IMR-90 (cell line): ENCODE measurements around the gene HOXA3. TPM values are rescaled to one million over a fixed set of nuclear protein-coding genes. Genes with fewer than 3 reads are reported as not detected.

Experiments used
- ATAC-seq: fragments of 200-7000 bp; cut with Tn5 transposase; 2 replicates; pipeline ENCODE4 v1.9.1; 2020; ENCODE audit warnings: low read depth, mild to moderate bottlenecking, moderate library complexity
- BruUV-seq: library from RNA; stranded (reverse); fragments of 400-500 nt; replicated peaks from 2 replicates; lab custom pipeline; 2021; lab: Mats Ljungman, UMichigan
- CTCF ChIA-PET: fragments of 300-600 bp; formaldehyde crosslinking; extraction: SDS; loops from one replicate; lab custom pipeline; 2021; ENCODE audit warnings: antibody characterized with exemption; lab: Yijun Ruan, JAX
- POLR2A ChIA-PET: fragments of 300-600 bp; sonication (Branson Sonifier 250); formaldehyde crosslinking; loops from one replicate; lab custom pipeline; 2022; ENCODE audit warnings: antibody characterized with exemption; ENCODE audit not compliant: unreplicated experiment; lab: Charles Lee
- DNase-seq: peaks from one replicate; pipeline ENCODE4 v3.0.0; 2013
- H2AFZ ChIP-seq: replicated peaks from 2 replicates; pipeline ENCODE3; 2013; ENCODE audit warnings: low read length, mild to moderate bottlenecking; ENCODE audit not compliant: poor library complexity
- H2AK5ac ChIP-seq: 2 replicates; pipeline ENCODE4 v1.6.1; 2013; ENCODE audit warnings: low read depth, low read length, inconsistent platforms
- H2AK9ac ChIP-seq: replicated peaks from 2 replicates; pipeline ENCODE3; 2013; ENCODE audit warnings: mild to moderate bottlenecking, low read depth, low read length, moderate library complexity; ENCODE audit not compliant: poor library complexity
- H2BK120ac ChIP-seq: 2 replicates; pipeline ENCODE4 v1.6.1; 2013; ENCODE audit warnings: low read depth, low read length, inconsistent platforms
- H2BK15ac ChIP-seq: 3 replicates; pipeline ENCODE4 v1.6.1; 2013; ENCODE audit warnings: low read depth, low read length, inconsistent platforms
- H2BK20ac ChIP-seq: 2 replicates; pipeline ENCODE4 v1.6.1; 2013; ENCODE audit warnings: low read depth, mild to moderate bottlenecking, inconsistent platforms, low read length, moderate library complexity
- H2BK5ac ChIP-seq: 2 replicates; pipeline ENCODE4 v1.6.1; 2013; ENCODE audit warnings: mild to moderate bottlenecking, low read depth, low read length, inconsistent platforms; ENCODE audit not compliant: poor library complexity, severe bottlenecking
- H3K14ac ChIP-seq: replicated peaks from 2 replicates; pipeline ENCODE4 v1.6.1; 2013; ENCODE audit warnings: low read depth, low read length, inconsistent platforms
- H3K18ac ChIP-seq: 2 replicates; pipeline ENCODE4 v1.6.1; 2013; ENCODE audit warnings: low read depth, low read length, control low read depth
- H3K23ac ChIP-seq: 2 replicates; pipeline ENCODE4 v1.6.1; 2013; ENCODE audit warnings: low read depth, low read length, inconsistent platforms
- H3K27ac ChIP-seq: 2 replicates; pipeline ENCODE4 v1.5.1; 2013; ENCODE audit warnings: mild to moderate bottlenecking, control low read depth, low read length; ENCODE audit not compliant: insufficient read depth
- H3K27me3 ChIP-seq: 2 replicates; pipeline ENCODE4 v1.6.1; 2013; ENCODE audit warnings: low read length; ENCODE audit not compliant: control insufficient read depth, insufficient read depth
- H3K36me3 ChIP-seq: 2 replicates; pipeline ENCODE4 v1.6.1; 2013; ENCODE audit warnings: low read length, mixed read lengths; ENCODE audit not compliant: control insufficient read depth, insufficient read depth
- H3K4ac ChIP-seq: 2 replicates; pipeline ENCODE4 v1.6.1; 2013; ENCODE audit warnings: low read depth, low read length, inconsistent platforms
- H3K4me1 ChIP-seq: 2 replicates; pipeline ENCODE4 v1.6.1; 2013; ENCODE audit warnings: low read length, mixed read lengths; ENCODE audit not compliant: control insufficient read depth, insufficient read depth
- H3K4me2 ChIP-seq: 2 replicates; pipeline ENCODE4 v1.6.1; 2013; ENCODE audit warnings: low read depth, mild to moderate bottlenecking, control low read depth, low read length, moderate library complexity
- H3K4me3 ChIP-seq: 2 replicates; pipeline ENCODE4 v1.5.1; 2013; ENCODE audit warnings: low read depth, mild to moderate bottlenecking, control low read depth, low read length, moderate library complexity; ENCODE audit not compliant: insufficient read depth
- H3K56ac ChIP-seq: 2 replicates; pipeline ENCODE4 v1.6.1; 2013; ENCODE audit warnings: low read length, inconsistent platforms; ENCODE audit not compliant: insufficient read depth; ENCODE audit errors: extremely low read depth
- H3K79me1 ChIP-seq, 2 experiments: 2 replicates each; pipeline ENCODE4 v1.6.1; 2013; ENCODE audit warnings: low read length in 2 of 2, inconsistent platforms in 1 of 2, low read depth in 1 of 2
- H3K9ac ChIP-seq: 2 replicates; pipeline ENCODE4 v1.6.1; 2013; ENCODE audit warnings: low read depth, low read length, control low read depth
- H3K9me1 ChIP-seq: 2 replicates; pipeline ENCODE4 v1.6.1; 2013; ENCODE audit warnings: low read length, inconsistent platforms; ENCODE audit not compliant: insufficient read depth
- H3K9me3 ChIP-seq: 2 replicates; pipeline ENCODE4 v1.6.1; 2013; ENCODE audit warnings: low read length; ENCODE audit not compliant: control insufficient read depth, insufficient read depth
- H4K20me1 ChIP-seq: 2 replicates; pipeline ENCODE4 v1.6.1; 2013; ENCODE audit warnings: low read length, inconsistent platforms; ENCODE audit not compliant: insufficient read depth
- H4K5ac ChIP-seq: 2 replicates; pipeline ENCODE4 v1.6.1; 2013; ENCODE audit warnings: mild to moderate bottlenecking, low read depth, low read length, control low read depth
- H4K8ac ChIP-seq, 2 experiments: 2 replicates each; pipeline ENCODE4 v1.6.1; 2013; ENCODE audit warnings: low read depth in 2 of 2, low read length in 2 of 2, control low read depth in 1 of 2, inconsistent platforms in 1 of 2
- H4K91ac ChIP-seq: 2 replicates; pipeline ENCODE4 v1.6.1; 2013; ENCODE audit warnings: low read depth, low read length, inconsistent platforms; ENCODE audit not compliant: insufficient read depth
- CEBPB ChIP-seq: IDR thresholded peaks from 2 replicates; pipeline ENCODE4 v1.6.1; 2012; ENCODE audit warnings: low read depth, low read length, improper control_type of control experiment
- CHD1 ChIP-seq: IDR thresholded peaks from 2 replicates; pipeline ENCODE4 v1.6.1; 2012; ENCODE audit warnings: low read depth, low read length, improper control_type of control experiment
- FOS ChIP-seq: fragments of 150-350 bp; IDR thresholded peaks from 2 replicates; pipeline ENCODE4 v1.6.1; 2016; ENCODE audit warnings: low read depth, low read length
- MAFK ChIP-seq: IDR thresholded peaks from 2 replicates; pipeline ENCODE4 v1.6.1; 2012; ENCODE audit warnings: low read depth, low read length, improper control_type of control experiment
- MAZ ChIP-seq: IDR thresholded peaks from 2 replicates; pipeline ENCODE4 v1.6.1; 2012; ENCODE audit warnings: low read depth, mild to moderate bottlenecking, low read length, improper control_type of control experiment, moderate library complexity, borderline replicate concordance
- MXI1 ChIP-seq: IDR thresholded peaks from 2 replicates; pipeline ENCODE4 v1.6.1; 2012; ENCODE audit warnings: low read depth, mild to moderate bottlenecking, low read length, moderate library complexity, borderline replicate concordance
- RAD21 ChIP-seq: IDR thresholded peaks from 2 replicates; pipeline ENCODE4 v1.6.1; 2012; ENCODE audit warnings: low read length, improper control_type of control experiment
- RCOR1 ChIP-seq: IDR thresholded peaks from 2 replicates; pipeline ENCODE4 v1.6.1; 2012; ENCODE audit warnings: mild to moderate bottlenecking, low read length, improper control_type of control experiment; ENCODE audit not compliant: insufficient replicate concordance
- RFX5 ChIP-seq: IDR thresholded peaks from 2 replicates; pipeline ENCODE4 v1.8.0; 2012; ENCODE audit warnings: low read depth, mild to moderate bottlenecking, low read length, moderate library complexity
- SMC3 ChIP-seq: fragments of 150-350 bp; IDR thresholded peaks from 2 replicates; pipeline ENCODE4 v1.6.1; 2016; ENCODE audit warnings: low read depth, mild to moderate bottlenecking, antibody characterized with exemption, low read length, moderate library complexity
- WGBS, 2 experiments: methylation state at CpG; one replicate each; pipeline versions ENCODE4 v1.1.5 to v1.1.7; 2013; ENCODE audit warnings: missing lambda C conversion rate in 2 of 2; ENCODE audit not compliant: insufficient read length in 1 of 2; ENCODE audit errors: extremely low coverage in 2 of 2; 5-methylcytosine and 5-hydroxymethylcytosine counted together
- dilution Hi-C: fragments of 300-500 bp; cut with HindIII; formaldehyde crosslinking; loops from one replicate; pipeline ENCODE4 v1.14.3; 2018; ENCODE audit warnings: low sequenced_read_pairs; ENCODE audit not compliant: unreplicated experiment
- in situ Hi-C: fragments of 300-500 bp; cut with MboI; formaldehyde crosslinking; loops from 3 replicates; pipeline ENCODE4 v1.14.3; 2019; ENCODE audit warnings: low sequenced_read_pairs, inconsistent platforms, mixed read lengths
- intact Hi-C: fragments of 100-400 bp; cut with micrococcal nuclease; formaldehyde crosslinking; loops from 2 replicates; pipeline ENCODE4 v1.10.0; 2022
- polyA plus RNA-seq, 3 experiments: library from polyadenylated mRNA; depleted of rRNA; stranded (reverse); fragments of >200 nt; gene quantifications; 2 replicates each; pipeline ENCODE4 v1.2.3, GENCODE V29; 2012; ENCODE audit warnings: low replicate concordance in 1 of 3
- total RNA-seq: library from RNA; depleted of rRNA; stranded (reverse); fragments of >200 nt; gene quantifications from 2 replicates; pipeline ENCODE4 v1.2.3, GENCODE V29; 2012

Gene HOXA3
- total and polyA plus RNA-seq, 2 of the 4 experiments (the other 2 are of a cell fraction): 0.90 to 5.4 TPM

- Histone ChIP-seq H4K20me1 (no peaks in the 10 kb centered on the region), H3K4me3 (peak overlapping the region; percentile 54), H2AK9ac (peak overlapping the region; percentile 21), H3K9me3 (no peaks in the 10 kb centered on the region), H3K27ac (peak overlapping the region; percentile 83), H4K91ac (peak overlapping the region; percentile 65), H3K27me3 (no peaks in the 10 kb centered on the region), H3K36me3 (no peaks in the 10 kb centered on the region; the same call in 1 of the 2 replicates), H3K9me1 (peaks cover 3% of the 10 kb centered on the region; the same call in 1 of the 2 replicates), H3K4me2 (peak overlapping the region; percentile 71), H3K56ac (0 out of 2 replicates have a peak overlapping the region, but pooled peaks have one; percentile 10), H2AFZ (peak overlapping the region; percentile 84), H3K4me1 (peaks cover 17% of the 10 kb centered on the region), H2BK20ac (no peak overlapping the region), H3K14ac (0 out of 2 replicates have a peak overlapping the region, but pooled peaks have one; percentile 17), H4K5ac (no peak overlapping the region), H3K18ac (peak overlapping the region; percentile 15; the same call in 1 of the 2 replicates), H2BK5ac (peak overlapping the region; percentile 16), H3K79me1 (peaks cover 9 to 27% of the 10 kb centered on the region in 2 experiments; a peak in 3 of 4 replicates), H3K4ac (peak overlapping the region; percentile 35), H2BK15ac (0 out of 3 replicates have a peak overlapping the region, but pooled peaks have one; percentile 7), H3K23ac (peak overlapping the region; percentile 43), H4K8ac (peak overlapping the region; percentile 33 to 62; a peak in 2 of 4 replicates), H2AK5ac (0 out of 2 replicates have a peak overlapping the region, but pooled peaks have one; percentile 20), H3K9ac (peak overlapping the region; percentile 74), H2BK120ac (peak overlapping the region; percentile 27; the same call in 1 of the 2 replicates)
- in situ Hi-C loops (loop anchor here (10.0 kb wide), 1 partner anchor 955 kb away; no protein-coding TSS in a partner anchor), dilution Hi-C loops (no loop called here), intact Hi-C loops (loop anchor here (5.0 kb wide), 1 partner anchor 1058 kb away; no protein-coding TSS in a partner anchor)
- POLR2A ChIA-PET: no interaction called here
- TF ChIP-seq CHD1 (no peak), MXI1 (no peak), RAD21 (no peak), RFX5 (no peak), SMC3 (no peak), CEBPB (no peak), MAZ (no peak), MAFK (no peak), FOS (no peak), RCOR1 (no peak)
- BruUV-seq: no TSS peak
- no peak for DNase-seq
- CTCF ChIA-PET: interaction anchor here (0.8 to 1.3 kb wide), 4 partner anchors 16 to 1257 kb away, joined by 3 to 5 read pairs (median 4); no protein-coding TSS in a partner anchor
- no peak; the same call in 1 of the 2 replicates for ATAC-seq
- WGBS, 2 experiments: no CpG with 5 or more reads among the region's 13 CpGs
Observed at GRCh38 chr7:27149842-27150567, 2.4 kb downstream of the HOXA3 start.
